ENCODE data around the gene CEP41. TPM values are rescaled to one million over a fixed set of nuclear protein-coding genes. Genes with fewer than 3 reads are reported as not detected.

The CEP41 gene
- total and polyA plus RNA-seq, 2 of the 13 experiments (the other 11 are each of a cell fraction or from before 2014, with no cell fraction given), result 8.7 to 9.0 TPM

DNA sequence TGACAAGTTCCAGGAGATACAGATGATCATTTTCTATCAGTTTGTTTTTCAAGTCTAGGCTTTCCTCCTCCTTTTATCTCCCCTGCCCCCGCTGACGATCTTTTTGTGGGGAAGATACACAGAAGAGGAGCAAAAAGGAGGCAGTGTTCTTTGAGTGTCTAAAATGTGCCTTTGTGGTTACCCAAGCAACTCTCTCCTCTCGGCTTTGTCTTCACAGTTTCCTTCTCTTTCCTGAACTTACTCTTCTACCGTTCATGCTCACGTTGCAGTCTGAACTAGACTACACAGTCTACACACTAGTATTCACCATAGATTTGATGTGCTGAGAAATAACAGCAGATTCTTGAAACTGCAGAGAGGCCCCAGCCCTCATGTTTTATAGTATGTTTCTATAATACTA lies 23.6 kb downstream of the CEP41 start:
- Histone ChIP-seq H3K9me3 (ENCODE audit: low read length) (no peaks in the 10 kb centered on the region), H3K9ac (ENCODE audit: insufficient read depth, low read depth, low read length) (no peak overlapping the region), H3K79me2 (ENCODE audit: insufficient read depth, low read length) (no peaks in the 10 kb centered on the region), H3K4me3 (replicated peaks in 1 of 3; ENCODE audit: insufficient read depth in 1 of 3, low read depth in 2 of 3, low read length in 3 of 3) (no peak overlapping the region), H3K27ac (ENCODE audit: extremely low read length, insufficient read depth, low read length) (no peak overlapping the region), H3K36me3 (replicated peaks in 1 of 2; ENCODE audit: control insufficient read depth in 1 of 2, insufficient read depth in 2 of 2, low read length in 2 of 2) (0 out of 5 replicates have a peak, but pooled peaks cover 0 to 4% of the 10 kb centered on the region in 2 experiments), H4K20me1 (ENCODE audit: insufficient read depth, low read length) (no peaks in the 10 kb centered on the region), H3K4me2 (ENCODE audit: low read depth, low read length) (no peak overlapping the region), H3K27me3 (ENCODE audit: control insufficient read depth in 1 of 2, insufficient read depth in 2 of 2, low read length in 2 of 2) (no peaks in the 10 kb centered on the region), H2AFZ (ENCODE audit: low read length) (no peak overlapping the region), H3K4me1 (ENCODE audit: insufficient read depth, low read length) (no peaks in the 10 kb centered on the region)
- FAIRE-seq (no peak), DNase-seq (ENCODE audit: low spot score) (no peak), ATAC-seq (no peak)
- no TSS peak for BruUV-seq (replicated peaks)
- in situ Hi-C loops (cut with HindIII; ENCODE audit: extremely low pct_ligation_motif_present, low pct_unique_long_range_greater_than_20kb) (no loop called here), intact Hi-C loops (cut with micrococcal nuclease; ENCODE audit: unreplicated experiment) (no loop called here)
- TF ChIP-seq YEATS2 (CRISPR knock-in tag; IDR thresholded peaks at IDR 0.05; ENCODE audit: borderline replicate concordance) (no peak), JUN (CRISPR knock-in tag; IDR thresholded peaks at IDR 0.05) (no peak), ZFP37 (CRISPR knock-in tag; IDR thresholded peaks at IDR 0.05; ENCODE audit: borderline replicate concordance) (no peak), RORA (CRISPR knock-in tag; IDR thresholded peaks at IDR 0.05) (no peak), CREB3 (CRISPR knock-in tag; IDR thresholded peaks at IDR 0.05) (no peak), RFXAP (CRISPR knock-in tag; IDR thresholded peaks at IDR 0.05; ENCODE audit: borderline replicate concordance) (no peak), GFI1 (CRISPR knock-in tag; IDR thresholded peaks at IDR 0.05; ENCODE audit: borderline replicate concordance) (no peak), FOXO1 (CRISPR knock-in tag; IDR thresholded peaks at IDR 0.05) (no peak), SMYD3 (CRISPR knock-in tag; IDR thresholded peaks at IDR 0.05) (no peak), PHB2 (IDR thresholded peaks at IDR 0.05; ENCODE audit: partially characterized antibody) (no peak)
- TF ChIP-seq, protein P1, sequence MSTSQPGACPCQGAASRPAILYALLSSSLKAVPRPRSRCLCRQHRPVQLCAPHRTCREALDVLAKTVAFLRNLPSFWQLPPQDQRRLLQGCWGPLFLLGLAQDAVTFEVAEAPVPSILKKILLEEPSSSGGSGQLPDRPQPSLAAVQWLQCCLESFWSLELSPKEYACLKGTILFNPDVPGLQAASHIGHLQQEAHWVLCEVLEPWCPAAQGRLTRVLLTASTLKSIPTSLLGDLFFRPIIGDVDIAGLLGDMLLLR (CRISPR knock-in tag; IDR thresholded peaks at IDR 0.05), result no peak
- WGBS (ENCODE audit: low lambda C conversion rate), result 87% methylated on average over 5 of the region's 5 CpGs
- CTCF ChIA-PET (ENCODE audit: low intra/inter-chr PET ratio, low total read pairs), result no interaction called here
- POLR2A ChIA-PET, result no interaction called here

All from HepG2 (cell line).